Mesendoderm (in vitro differentiated cells): ENCODE measurements around the gene NRN1L.

Source experiments
- DNase-seq: peaks from one replicate; pipeline ENCODE4 v3.0.0; 2013
- H2AK5ac ChIP-seq: 2 replicates; pipeline ENCODE4 v1.6.1; 2013; ENCODE audit warnings: low read length, inconsistent platforms
- H2BK120ac ChIP-seq: 2 replicates; pipeline ENCODE4 v1.6.1; 2013; ENCODE audit warnings: low read depth, mild to moderate bottlenecking, low read length, moderate library complexity, mixed read lengths
- H2BK15ac ChIP-seq: replicated peaks from 2 replicates; pipeline ENCODE4 v1.6.1; 2013; ENCODE audit warnings: low read depth, mild to moderate bottlenecking, moderate library complexity
- H2BK5ac ChIP-seq: 2 replicates; pipeline ENCODE4 v1.6.1; 2013; ENCODE audit warnings: low read length, inconsistent platforms
- H3K18ac ChIP-seq: 2 replicates; pipeline ENCODE4 v1.6.1; 2013; ENCODE audit warnings: mild to moderate bottlenecking, low read length, mixed read lengths
- H3K23ac ChIP-seq: one replicate; pipeline ENCODE4 v1.6.1; 2013; ENCODE audit warnings: low read length
- H3K27ac ChIP-seq: 2 replicates; pipeline ENCODE4 v1.5.1; 2013; ENCODE audit warnings: low read depth, mild to moderate bottlenecking, inconsistent platforms, low read length, moderate library complexity
- H3K27me3 ChIP-seq: 2 replicates; pipeline ENCODE4 v1.6.1; 2013; ENCODE audit warnings: low read length, control low read depth, mild to moderate bottlenecking, inconsistent platforms; ENCODE audit not compliant: insufficient read depth, poor library complexity
- H3K36me3 ChIP-seq: 2 replicates; pipeline ENCODE4 v1.6.1; 2013; ENCODE audit warnings: low read length, inconsistent platforms; ENCODE audit not compliant: control insufficient read depth, insufficient read depth
- H3K4ac ChIP-seq: one replicate; pipeline ENCODE4 v1.6.1; 2013; ENCODE audit warnings: low read depth, mild to moderate bottlenecking, low read length, moderate library complexity
- H3K4me1 ChIP-seq: 2 replicates; pipeline ENCODE4 v1.6.1; 2013; ENCODE audit warnings: low read depth, low read length, inconsistent platforms; ENCODE audit not compliant: control insufficient read depth
- H3K4me2 ChIP-seq: 2 replicates; pipeline ENCODE4 v1.6.1; 2013; ENCODE audit warnings: low read length
- H3K4me3 ChIP-seq: 2 replicates; pipeline ENCODE4 v1.5.1; 2013; ENCODE audit warnings: mild to moderate bottlenecking, low read length
- H3K56ac ChIP-seq: one replicate; pipeline ENCODE4 v1.6.1; 2013; ENCODE audit warnings: low read length
- H3K79me1 ChIP-seq: 2 replicates; pipeline ENCODE4 v1.6.1; 2013; ENCODE audit warnings: low read length, inconsistent platforms
- H3K79me2 ChIP-seq: 2 replicates; pipeline ENCODE4 v1.6.1; 2013; ENCODE audit warnings: mild to moderate bottlenecking, low read length; ENCODE audit not compliant: control insufficient read depth, insufficient read depth
- H3K9ac ChIP-seq: 2 replicates; pipeline ENCODE4 v1.6.1; 2013; ENCODE audit warnings: low read length, inconsistent platforms
- H4K5ac ChIP-seq: one replicate; pipeline ENCODE4 v1.6.1; 2013; ENCODE audit warnings: low read length
- H4K8ac ChIP-seq: one replicate; pipeline ENCODE4 v1.6.1; 2013; ENCODE audit warnings: low read depth, mild to moderate bottlenecking, control low read depth, low read length, moderate library complexity
- WGBS: extraction: QIAGEN DNeasy Blood & Tissue Kit; methylation state at CpG from one replicate; pipeline ENCODE4 v1.1.7; 2013; ENCODE audit warnings: low lambda C conversion rate, missing lambda C conversion rate; ENCODE audit not compliant: insufficient coverage; ENCODE audit errors: extremely low coverage; 5-methylcytosine and 5-hydroxymethylcytosine counted together

NRN1L gene

GRCh38 chr16:67932462-67932840 lies 47.8 kb downstream of the NRN1L start:
- no peaks in the 10 kb centered on the region for H3K27me3 ChIP-seq
- H3K4me1 ChIP-seq, result peaks cover 12% of the 10 kb centered on the region
- H3K79me1 ChIP-seq, result peaks cover 6% of the 10 kb centered on the region
- H3K79me2 ChIP-seq, result no peaks in the 10 kb centered on the region
- H3K27ac ChIP-seq, result no peak overlapping the region
- no peak overlapping the region for H3K9ac ChIP-seq
- no peak overlapping the region for H3K4ac ChIP-seq
- H3K18ac ChIP-seq, result no peak overlapping the region
- DNase-seq, result no peak
- H3K56ac ChIP-seq, result no peak overlapping the region
- peaks cover 2% of the 10 kb centered on the region for H3K36me3 ChIP-seq
- H4K8ac ChIP-seq, result no peak overlapping the region
- no peak overlapping the region for H3K23ac ChIP-seq
- H3K4me2 ChIP-seq, result no peak overlapping the region
- H4K5ac ChIP-seq, result no peak overlapping the region
- WGBS, result no CpG with 5 or more reads among the region's 4 CpGs
- no peak overlapping the region for H2BK15ac ChIP-seq
- no peak overlapping the region for H2BK120ac ChIP-seq
- no peak overlapping the region for H2AK5ac ChIP-seq
- H3K4me3 ChIP-seq, result no peak overlapping the region
- H2BK5ac ChIP-seq, result no peak overlapping the region

DNA sequence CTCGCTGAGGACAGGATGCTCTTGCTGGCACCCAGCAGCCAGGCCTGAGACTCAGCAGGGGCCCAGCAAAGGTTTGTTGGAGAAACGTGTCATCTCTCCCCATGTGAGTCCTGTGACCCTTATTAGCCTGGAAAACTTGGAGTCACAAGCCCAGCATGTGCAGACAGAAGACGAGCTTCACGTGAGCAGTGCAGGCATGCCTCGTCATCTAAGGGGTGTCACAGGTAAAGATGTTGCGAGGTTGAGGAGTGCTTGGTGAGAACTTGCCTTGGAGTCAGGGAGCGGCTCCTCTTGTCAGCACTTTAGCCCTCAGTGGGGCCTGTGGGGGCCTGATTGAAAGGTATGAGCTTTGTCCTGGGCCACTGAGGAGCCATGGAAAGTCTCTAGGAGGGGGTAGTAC lies 49.1 kb downstream of the NRN1L start:
- no peak overlapping the region for H4K5ac ChIP-seq
- no peak overlapping the region for H4K8ac ChIP-seq
- no peak overlapping the region for H3K27ac ChIP-seq
- no peak overlapping the region for H3K4ac ChIP-seq
- no peak overlapping the region for H3K4me3 ChIP-seq
- H3K79me2 ChIP-seq, result no peaks in the 10 kb centered on the region
- no peak overlapping the region for H3K56ac ChIP-seq
- no peak overlapping the region for H3K4me2 ChIP-seq
- H3K4me1 ChIP-seq, result peaks cover 12% of the 10 kb centered on the region
- H2BK15ac ChIP-seq, result no peak overlapping the region
- H3K23ac ChIP-seq, result no peak overlapping the region
- no peak overlapping the region for H3K9ac ChIP-seq
- WGBS, result no CpG with 5 or more reads among the region's 7 CpGs
- no peak overlapping the region for H2BK5ac ChIP-seq
- no peak overlapping the region for H3K18ac ChIP-seq
- H3K36me3 ChIP-seq, result no peaks in the 10 kb centered on the region
- DNase-seq, result no peak
- no peaks in the 10 kb centered on the region for H3K27me3 ChIP-seq
- H2AK5ac ChIP-seq, result no peak overlapping the region
- H2BK120ac ChIP-seq, result no peak overlapping the region
- peaks cover 6% of the 10 kb centered on the region for H3K79me1 ChIP-seq

DNA sequence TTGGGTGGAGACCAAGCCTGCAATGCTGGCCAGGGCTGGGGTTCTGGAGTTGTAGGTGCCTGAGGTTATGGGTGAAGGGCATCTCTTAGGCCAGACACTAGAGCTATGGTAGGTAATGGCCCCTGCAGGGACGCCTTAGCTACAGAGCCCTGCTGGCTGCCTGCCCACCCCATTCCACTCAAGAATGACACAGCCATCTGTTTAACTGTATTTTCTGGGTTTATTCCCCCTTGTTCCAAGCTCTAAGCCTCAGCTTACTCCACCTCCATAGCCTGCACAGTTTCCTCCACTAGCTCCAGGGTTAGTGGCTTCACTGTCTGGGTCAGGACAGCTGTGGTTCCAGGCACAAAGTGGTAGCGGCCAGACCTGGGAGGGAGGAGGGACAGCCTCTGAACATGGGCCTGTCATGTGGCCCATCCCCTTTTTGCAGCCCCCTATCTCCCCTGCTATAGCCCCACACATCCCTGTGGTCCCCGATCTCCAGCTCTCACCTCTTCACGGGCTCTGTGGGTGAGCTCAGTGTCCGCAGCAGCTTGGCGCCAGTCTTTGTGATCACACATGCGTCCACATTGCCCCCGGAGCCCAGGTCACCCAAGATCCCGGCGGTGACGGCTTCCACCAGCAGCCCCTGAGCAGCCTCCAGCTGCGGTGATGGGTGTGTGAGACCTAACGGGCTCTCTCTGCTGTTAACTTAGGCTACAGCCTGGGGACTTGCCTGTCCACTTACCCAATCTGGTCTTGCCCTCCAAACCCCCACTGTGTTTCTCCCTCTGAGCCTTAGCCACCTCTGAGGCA lies 49.8 kb downstream of the NRN1L start:
- H2BK5ac ChIP-seq, result no peak overlapping the region
- DNase-seq, result no peak
- H3K9ac ChIP-seq, result peak overlapping the region; percentile 86
- no peak overlapping the region for H3K18ac ChIP-seq
- H2BK120ac ChIP-seq, result no peak overlapping the region
- H3K36me3 ChIP-seq, result no peaks in the 10 kb centered on the region
- peaks cover 12% of the 10 kb centered on the region for H3K4me1 ChIP-seq
- H3K27ac ChIP-seq, result no peak overlapping the region
- H3K27me3 ChIP-seq, result no peaks in the 10 kb centered on the region
- H3K23ac ChIP-seq, result peak overlapping the region; percentile 87
- peaks cover 6% of the 10 kb centered on the region for H3K79me1 ChIP-seq
- WGBS, result no CpG with 5 or more reads among the region's 13 CpGs
- no peak overlapping the region for H4K8ac ChIP-seq
- no peak overlapping the region for H3K4ac ChIP-seq
- peak overlapping the region; percentile 45 for H3K4me2 ChIP-seq
- H3K56ac ChIP-seq, result peak overlapping the region; percentile 82
- no peak overlapping the region for H2BK15ac ChIP-seq
- H2AK5ac ChIP-seq, result no peak overlapping the region
- no peak overlapping the region for H4K5ac ChIP-seq
- peak overlapping the region; percentile 19 for H3K4me3 ChIP-seq
- H3K79me2 ChIP-seq, result no peaks in the 10 kb centered on the region

GRCh38 chr16:67935101-67935401 lies 50.4 kb downstream of the NRN1L start:
- no peak overlapping the region for H3K18ac ChIP-seq
- peak overlapping the region; percentile 82 for H3K56ac ChIP-seq
- peak overlapping the region; percentile 15 for H2AK5ac ChIP-seq
- H3K36me3 ChIP-seq, result no peaks in the 10 kb centered on the region
- no peak for DNase-seq
- H3K23ac ChIP-seq, result peak overlapping the region; percentile 87
- H3K9ac ChIP-seq, result peak overlapping the region; percentile 86
- peaks cover 6% of the 10 kb centered on the region for H3K79me1 ChIP-seq
- no peak overlapping the region for H2BK15ac ChIP-seq
- no peak overlapping the region for H2BK5ac ChIP-seq
- H3K4me2 ChIP-seq, result peak overlapping the region; percentile 45
- H3K27me3 ChIP-seq, result no peaks in the 10 kb centered on the region
- peak overlapping the region; percentile 19 for H3K4me3 ChIP-seq
- no CpG with 5 or more reads among the region's 13 CpGs for whole genome bisulfite sequencing
- H3K27ac ChIP-seq, result no peak overlapping the region
- H4K8ac ChIP-seq, result no peak overlapping the region
- H3K4me1 ChIP-seq, result peaks cover 12% of the 10 kb centered on the region
- no peak overlapping the region for H4K5ac ChIP-seq
- no peak overlapping the region for H3K4ac ChIP-seq
- no peak overlapping the region for H2BK120ac ChIP-seq
- H3K79me2 ChIP-seq, result no peaks in the 10 kb centered on the region

DNA sequence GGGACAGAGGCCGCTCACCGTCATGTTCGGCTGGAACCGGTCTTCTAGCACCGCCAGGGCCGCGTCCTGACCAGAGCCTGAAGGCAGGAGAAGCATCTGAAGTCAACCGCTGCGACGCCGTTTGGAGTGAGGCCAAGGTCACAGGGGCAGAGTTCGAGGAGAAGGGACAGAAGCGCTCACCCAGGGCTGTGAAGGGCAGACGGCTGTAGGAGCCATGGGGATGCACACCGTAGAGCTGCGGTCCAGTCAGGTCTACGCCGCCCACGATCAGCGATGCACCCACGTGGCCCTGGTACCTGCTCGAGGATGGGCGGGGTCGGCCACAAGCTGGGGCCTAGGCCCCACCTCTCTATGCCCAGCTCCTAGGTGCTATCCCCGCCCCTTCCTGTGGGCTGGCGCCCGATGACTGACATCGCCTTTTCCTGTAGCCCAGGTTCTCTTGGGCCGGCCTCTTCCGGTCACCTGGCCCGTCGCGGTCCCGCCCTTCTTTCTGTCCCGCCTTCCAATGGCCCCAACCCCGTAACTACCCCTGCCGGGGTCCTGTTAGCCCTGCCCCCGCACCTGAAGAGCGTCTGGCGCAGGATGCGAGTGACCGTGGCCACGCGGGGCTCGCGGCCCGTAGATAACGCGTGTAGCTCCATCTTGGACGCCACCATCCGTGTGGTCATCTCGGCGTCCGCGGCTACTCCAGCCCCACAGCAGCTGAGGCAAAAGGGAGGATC lies 50.9 kb downstream of the NRN1L start:
- Histone ChIP-seq H3K4me3 (peak overlapping the region; percentile 92), H3K79me2 (no peaks in the 10 kb centered on the region), H3K27ac (peak overlapping the region; percentile 24), H4K5ac (no peak overlapping the region), H2BK120ac (no peak overlapping the region), H3K4me2 (peak overlapping the region; percentile 73), H3K23ac (peak overlapping the region; percentile 87), H3K18ac (peak overlapping the region; percentile 34), H3K4me1 (peaks cover 12% of the 10 kb centered on the region), H4K8ac (no peak overlapping the region), H3K36me3 (no peaks in the 10 kb centered on the region), H3K9ac (peak overlapping the region; percentile 98), H3K56ac (peak overlapping the region; percentile 100), H3K27me3 (no peaks in the 10 kb centered on the region), H3K4ac (peak overlapping the region; percentile 3), H2BK15ac (no peak overlapping the region), H2AK5ac (peak overlapping the region; percentile 15), H3K79me1 (peaks cover 6% of the 10 kb centered on the region), H2BK5ac (peak overlapping the region; percentile 65)
- DNase-seq, result peak; percentile 99
- WGBS, result no CpG with 5 or more reads among the region's 55 CpGs
